ENCODE results near the gene ISG20L2.
"Not testable (repeated sequence)": the region's sequence is repeated elsewhere in the genome, so short reads cannot be mapped to it uniquely, and the experiment has no call there.

Gene ISG20L2

GRCh38 chr1:156765136-156765535 is 36.6 kb upstream of the ISG20L2 start:
- not testable (repeated sequence) for H3K4me3 Mint-ChIP-seq; H3K27me3 Mint-ChIP-seq; H3K36me3 Mint-ChIP-seq; H3K9me3 Mint-ChIP-seq (ENCODE audit: low read depth); H3K27ac Mint-ChIP-seq
- peaks cover 23% of the 10 kb centered on the region for H3K4me1 Mint-ChIP-seq (ENCODE audit: low read depth)

GRCh38 chr1:156760796-156761104 is 32.2 kb upstream of the ISG20L2 start:
- Mint-ChIP-seq H3K9me3 (ENCODE audit: low read depth) (no peaks in the 10 kb centered on the region), H3K27ac (no peak overlapping the region), H3K36me3 (no peaks in the 10 kb centered on the region)

GRCh38 chr1:156760092-156760795 is 31.7 kb upstream of the ISG20L2 start:
- Mint-ChIP-seq H3K36me3 (no peaks in the 10 kb centered on the region), H3K4me3 (no peak overlapping the region), H3K27ac (no peak overlapping the region), H3K9me3 (ENCODE audit: low read depth) (no peaks in the 10 kb centered on the region), H3K27me3 (no peaks in the 10 kb centered on the region), H3K4me1 (ENCODE audit: low read depth) (peaks cover 5% of the 10 kb centered on the region)

More at GRCh38 chr1:156760796-156761104, 32.2 kb upstream of the ISG20L2 start:
- H3K4me1 Mint-ChIP-seq (ENCODE audit: low read depth), result peaks cover 3% of the 10 kb centered on the region
- H3K4me3 Mint-ChIP-seq, result no peak overlapping the region
- H3K27me3 Mint-ChIP-seq, result no peaks in the 10 kb centered on the region

GRCh38 chr1:156757572-156758253 is 29.1 kb upstream of the ISG20L2 start:
- not testable (repeated sequence) for H3K9me3 Mint-ChIP-seq (ENCODE audit: low read depth); H3K4me3 Mint-ChIP-seq; H3K36me3 Mint-ChIP-seq; H3K27ac Mint-ChIP-seq; H3K27me3 Mint-ChIP-seq
- H3K4me1 Mint-ChIP-seq (ENCODE audit: low read depth), result peaks cover 15% of the 10 kb centered on the region

GRCh38 chr1:156756355-156756754 is 27.8 kb upstream of the ISG20L2 start:
- no peaks in the 10 kb centered on the region for H3K36me3 Mint-ChIP-seq
- H3K4me1 Mint-ChIP-seq (ENCODE audit: low read depth), result peaks cover 20% of the 10 kb centered on the region
- H3K9me3 Mint-ChIP-seq (ENCODE audit: low read depth), result no peaks in the 10 kb centered on the region
- no peaks in the 10 kb centered on the region for H3K27me3 Mint-ChIP-seq
- H3K27ac Mint-ChIP-seq, result no peak overlapping the region
- H3K4me3 Mint-ChIP-seq, result no peak overlapping the region

- Mint-ChIP-seq H3K4me1 (ENCODE audit: low read depth) (peaks cover 20% of the 10 kb centered on the region), H3K27me3 (no peaks in the 10 kb centered on the region), H3K4me3 (no peak overlapping the region), H3K9me3 (ENCODE audit: low read depth) (no peaks in the 10 kb centered on the region), H3K27ac (no peak overlapping the region), H3K36me3 (no peaks in the 10 kb centered on the region)
Observed at GRCh38 chr1:156755527-156755950, 27.0 kb upstream of the ISG20L2 start.

GRCh38 chr1:156754219-156754618 is 25.7 kb upstream of the ISG20L2 start:
- Mint-ChIP-seq H3K27ac (no peak overlapping the region), H3K4me1 (ENCODE audit: low read depth) (peaks cover 32% of the 10 kb centered on the region), H3K36me3 (no peaks in the 10 kb centered on the region), H3K9me3 (ENCODE audit: low read depth) (no peaks in the 10 kb centered on the region), H3K4me3 (no peak overlapping the region), H3K27me3 (no peaks in the 10 kb centered on the region)

GRCh38 chr1:156752843-156753482 is 24.4 kb upstream of the ISG20L2 start:
- Mint-ChIP-seq H3K27me3 (no peaks in the 10 kb centered on the region), H3K4me3 (peak overlapping the region; percentile 93), H3K27ac (peak overlapping the region; percentile 95), H3K4me1 (ENCODE audit: low read depth) (peaks cover 42% of the 10 kb centered on the region), H3K36me3 (no peaks in the 10 kb centered on the region), H3K9me3 (ENCODE audit: low read depth) (no peaks in the 10 kb centered on the region)

GRCh38 chr1:156751757-156752481 is 23.4 kb upstream of the ISG20L2 start:
- H3K27ac Mint-ChIP-seq, result peak overlapping the region; percentile 95
- no peaks in the 10 kb centered on the region for H3K27me3 Mint-ChIP-seq
- H3K4me3 Mint-ChIP-seq, result peak overlapping the region; percentile 93
- no peaks in the 10 kb centered on the region for H3K36me3 Mint-ChIP-seq
- no peaks in the 10 kb centered on the region for H3K9me3 Mint-ChIP-seq (ENCODE audit: low read depth)
- peaks cover 50% of the 10 kb centered on the region for H3K4me1 Mint-ChIP-seq (ENCODE audit: low read depth)

- Mint-ChIP-seq H3K27ac (peak within 1 kb of the TSS; percentile 95), H3K36me3 (no peaks in the 10 kb centered on the region), H3K9me3 (ENCODE audit: low read depth) (no peaks in the 10 kb centered on the region), H3K27me3 (no peaks in the 10 kb centered on the region), H3K4me1 (ENCODE audit: low read depth) (peaks cover 53% of the 10 kb centered on the region), H3K4me3 (peak within 1 kb of the TSS; percentile 99)
Observed at GRCh38 chr1:156751451-156751756, 22.8 kb upstream of the ISG20L2 start, which contains the start of gene HDGF. Gene HDGF, minus strand, starts transcription at chr1:156751675. Its CDS starts 246 bp downstream, at chr1:156751429.

- peak overlapping the region; percentile 95 for H3K27ac Mint-ChIP-seq
- H3K9me3 Mint-ChIP-seq (ENCODE audit: low read depth), result no peaks in the 10 kb centered on the region
- no peaks in the 10 kb centered on the region for H3K36me3 Mint-ChIP-seq
- peaks cover 57% of the 10 kb centered on the region for H3K4me1 Mint-ChIP-seq (ENCODE audit: low read depth)
- peak overlapping the region; percentile 99 for H3K4me3 Mint-ChIP-seq
- H3K27me3 Mint-ChIP-seq, result no peaks in the 10 kb centered on the region
Observed at GRCh38 chr1:156750711-156751450, 22.3 kb upstream of the ISG20L2 start.

- Mint-ChIP-seq H3K4me1 (ENCODE audit: low read depth) (peaks cover 61% of the 10 kb centered on the region), H3K4me3 (peak overlapping the region; percentile 99), H3K9me3 (ENCODE audit: low read depth) (no peaks in the 10 kb centered on the region), H3K27me3 (no peaks in the 10 kb centered on the region), H3K36me3 (peaks cover 4% of the 10 kb centered on the region), H3K27ac (peak overlapping the region; percentile 95)
Observed at GRCh38 chr1:156750191-156750672, 21.7 kb upstream of the ISG20L2 start.

- H3K27ac Mint-ChIP-seq, result peak overlapping the region; percentile 95
- no peaks in the 10 kb centered on the region for H3K9me3 Mint-ChIP-seq (ENCODE audit: low read depth)
- peaks cover 4% of the 10 kb centered on the region for H3K36me3 Mint-ChIP-seq
- peak overlapping the region; percentile 99 for H3K4me3 Mint-ChIP-seq
- H3K27me3 Mint-ChIP-seq, result no peaks in the 10 kb centered on the region
- peaks cover 61% of the 10 kb centered on the region for H3K4me1 Mint-ChIP-seq (ENCODE audit: low read depth)
Observed at GRCh38 chr1:156749419-156750118, 21.0 kb upstream of the ISG20L2 start.

All from activated naive CD8-positive, alpha-beta T cell (primary cell).